NCI-H128 (cell line): Measurements from ENCODE around the gene CHRD.
"Not testable (repeated sequence)": the region's sequence is repeated elsewhere in the genome, so short reads cannot be mapped to it uniquely, and the experiment has no call there.

Experiments
- DNase-seq: peaks from one replicate; lab custom pipeline; 2025; ENCODE audit not compliant: unreplicated experiment; lab: John Stamatoyannopoulos, UW

CHRD gene

DNA sequence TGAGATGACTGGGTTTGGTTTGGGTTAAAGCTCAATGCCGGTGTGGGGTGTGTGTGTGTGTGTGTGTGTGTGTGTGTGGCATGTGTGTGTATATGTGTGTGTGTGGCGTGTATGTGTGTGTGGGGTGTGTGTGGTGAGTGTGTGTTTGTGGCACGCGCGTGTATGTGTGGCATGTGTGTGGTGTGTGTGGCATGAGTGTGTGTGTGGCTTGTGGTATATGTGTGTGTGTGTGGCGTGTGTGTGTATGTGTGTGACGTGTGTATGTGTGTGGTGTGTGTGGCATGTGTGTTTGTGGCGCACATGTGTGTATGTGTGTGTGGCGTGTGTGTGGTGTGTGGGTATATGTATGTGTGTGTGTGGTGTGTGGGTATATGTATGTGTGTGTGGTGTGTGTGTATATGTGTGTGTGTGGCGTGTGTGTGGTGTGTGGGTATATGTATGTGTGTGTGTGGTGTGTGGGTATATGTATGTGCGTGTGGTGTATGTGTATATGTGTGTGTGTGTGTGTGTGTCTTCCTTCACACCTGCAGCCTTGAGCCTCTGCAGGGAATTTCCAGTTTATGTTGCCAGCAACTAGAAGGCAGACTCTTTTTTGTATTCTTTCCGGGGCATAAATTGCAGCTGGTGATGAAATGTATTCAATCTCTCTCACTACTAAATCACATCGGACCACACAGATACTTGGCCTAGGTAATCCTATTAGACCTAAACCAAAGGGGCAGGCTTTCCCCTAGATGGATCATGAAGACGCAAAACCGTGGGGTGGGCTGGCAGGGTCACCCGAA is 34.8 kb downstream of the CHRD start:
- no peak for DNase-seq

DNA sequence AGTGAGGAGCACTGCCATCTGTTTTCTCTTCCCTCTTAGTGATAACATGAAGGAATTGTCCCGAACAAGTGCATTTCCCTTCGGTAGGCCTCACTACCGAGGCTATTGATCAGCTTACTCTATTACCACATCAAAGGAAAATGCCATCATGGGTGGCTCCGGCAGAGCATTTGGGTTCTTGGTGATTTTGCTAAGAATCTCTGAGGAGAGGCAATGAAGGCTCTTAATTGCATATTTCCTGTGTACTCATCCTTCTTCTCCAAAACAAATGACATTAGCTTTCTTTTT is 35.3 kb downstream of the CHRD start:
- DNase-seq = no peak

- peak; percentile 1 for DNase-seq
Observed at GRCh38 chr3:184417619-184418327, 37.9 kb downstream of the CHRD start.

GRCh38 chr3:184419171-184419570 is 39.3 kb downstream of the CHRD start:
- no peak for DNase-seq

- no peak for DNase-seq
Observed at GRCh38 chr3:184423561-184423960, 43.7 kb downstream of the CHRD start.

DNA sequence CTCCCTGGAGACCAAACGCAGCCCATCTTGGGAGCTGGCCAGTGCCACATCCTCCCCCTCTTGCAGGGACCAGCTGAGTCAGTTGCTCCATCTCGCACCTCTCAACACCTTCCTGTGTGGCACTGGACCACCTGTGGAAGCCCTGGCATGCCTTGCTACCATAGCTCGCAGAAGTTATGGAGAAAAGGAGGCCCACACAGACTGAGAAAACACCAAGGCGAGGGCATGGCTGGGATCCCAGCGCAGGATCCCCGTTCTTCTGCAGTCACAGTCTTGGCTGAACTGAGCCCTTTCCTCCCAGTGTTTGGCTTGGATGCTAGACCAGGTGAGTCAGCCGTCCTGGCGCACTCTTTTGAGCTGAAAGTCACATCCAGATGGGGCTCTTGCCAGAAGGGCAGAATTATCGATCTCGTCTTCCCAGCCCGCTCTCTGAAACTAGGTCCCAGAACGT is 46.9 kb downstream of the CHRD start:
- no peak for DNase-seq

- no peak for DNase-seq
Observed at GRCh38 chr3:184428561-184429175, 48.8 kb downstream of the CHRD start.

DNA sequence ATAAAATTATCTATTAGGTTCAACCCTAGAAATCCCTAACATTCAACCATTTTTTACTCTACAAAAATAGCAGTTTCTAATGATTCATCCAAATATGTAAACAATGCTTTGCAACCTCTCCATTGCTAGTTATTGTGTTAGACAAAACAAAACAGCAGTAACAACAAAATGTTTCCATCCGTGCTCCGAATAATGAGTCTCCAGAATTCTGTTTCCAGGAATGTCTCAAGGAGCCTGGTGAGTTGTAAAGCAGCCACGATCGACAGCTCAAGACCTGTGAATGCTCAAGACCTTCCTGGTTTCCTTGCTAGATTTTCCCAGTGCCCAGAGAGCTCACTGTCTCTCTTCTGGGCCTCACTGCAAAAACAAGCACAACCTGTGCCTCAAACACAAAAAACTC is 49.9 kb downstream of the CHRD start:
- DNase-seq = no peak

DNA sequence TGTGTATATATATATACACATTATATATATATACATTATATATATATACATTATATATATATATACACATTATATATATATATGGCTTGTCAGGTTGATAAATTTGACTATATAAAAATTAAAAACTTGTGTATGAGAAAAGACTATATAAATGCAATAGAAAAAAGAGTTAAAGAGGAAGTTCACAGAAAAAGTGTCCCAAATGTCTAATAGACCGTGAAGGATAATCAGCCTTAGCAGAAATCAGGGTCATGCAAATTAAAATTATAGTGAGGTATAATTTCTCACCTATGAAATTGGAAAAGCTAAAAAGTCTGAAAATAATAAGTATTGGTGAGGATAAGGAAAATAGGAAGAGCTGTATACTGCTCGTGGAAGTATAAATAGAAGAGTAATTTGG is 51.1 kb downstream of the CHRD start:
- no peak for DNase-seq

DNA sequence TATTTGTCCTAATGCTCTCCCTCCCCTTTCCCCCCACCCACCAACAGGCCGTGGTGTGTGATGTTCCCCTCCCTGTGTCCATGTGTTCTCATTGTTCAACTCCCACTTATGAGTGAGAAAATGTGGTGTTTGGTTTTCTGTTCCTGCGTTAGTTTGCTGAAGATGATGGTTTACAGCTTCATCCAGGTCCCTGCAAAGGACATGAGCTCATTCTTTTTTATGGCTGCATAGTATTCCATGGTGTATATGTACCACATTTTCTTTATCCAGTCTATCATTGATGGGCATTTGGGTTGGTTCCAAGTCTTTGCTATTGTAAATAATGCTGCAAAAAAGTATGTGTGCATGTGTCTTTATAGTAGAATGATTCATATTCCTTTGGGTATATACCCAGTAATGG is 53.3 kb downstream of the CHRD start:
- not testable (repeated sequence) for DNase-seq

- no peak for DNase-seq
Observed at GRCh38 chr3:184439096-184439495, 59.2 kb downstream of the CHRD start.
